Fibroblast of lung (primary cell): Measurements from ENCODE around the gene DNAI2. TPM values are rescaled to one million over a fixed set of nuclear protein-coding genes. Genes with fewer than 3 reads are reported as not detected.

ENCODE experiments used
- DNase-seq, 2 donors: peaks; one replicate each; pipeline versions ENCODE4 v3.0.0 to v3.0.0-alpha.2; 2010; ENCODE audit warnings: low read depth in 2 of 2
- H2AFZ ChIP-seq: 2 replicates; pipeline ENCODE4 v1.5.1; 2012; ENCODE audit warnings: low read length, control low read depth, inconsistent platforms
- H3K27ac ChIP-seq: 2 replicates; pipeline ENCODE4 v1.5.1; 2011; ENCODE audit warnings: low read length, control low read depth; ENCODE audit not compliant: insufficient read depth
- H3K27me3 ChIP-seq: 2 replicates; pipeline ENCODE4 v1.5.1; 2011; ENCODE audit warnings: mild to moderate bottlenecking, low read length; ENCODE audit not compliant: control insufficient read depth, insufficient read depth
- H3K36me3 ChIP-seq: 2 replicates; pipeline ENCODE4 v1.5.1; 2011; ENCODE audit warnings: low read length; ENCODE audit not compliant: control insufficient read depth, insufficient read depth
- H3K4me1 ChIP-seq: 2 replicates; pipeline ENCODE4 v1.5.1; 2011; ENCODE audit warnings: low read length; ENCODE audit not compliant: control insufficient read depth, insufficient read depth; ENCODE audit errors: extremely low read depth
- H3K4me2 ChIP-seq: 2 replicates; pipeline ENCODE4 v1.5.1; 2011; ENCODE audit warnings: low read length, control low read depth; ENCODE audit not compliant: insufficient read depth; ENCODE audit errors: extremely low read depth
- H3K4me3 ChIP-seq, 4 experiments: fragments of 200-600 bp in 1 of 4; sonication (generic) in 1 of 4; replicated peaks in 1 of 4; 2 replicates each; pipeline ENCODE4 v1.5.1; 2011 to 2016; ENCODE audit warnings: low read length in 4 of 4, low read depth in 3 of 4, mild to moderate bottlenecking in 3 of 4, control low read depth in 2 of 4, inconsistent platforms in 1 of 4, mixed read lengths in 1 of 4; ENCODE audit not compliant: insufficient read depth in 1 of 4; ENCODE audit errors: control extremely low read depth in 1 of 4
- H3K79me2 ChIP-seq: 2 replicates; pipeline ENCODE4 v1.5.1; 2012; ENCODE audit warnings: mild to moderate bottlenecking, low read length, inconsistent platforms; ENCODE audit not compliant: control insufficient read depth, insufficient read depth
- H3K9ac ChIP-seq: 2 replicates; pipeline ENCODE4 v1.5.1; 2011; ENCODE audit warnings: mild to moderate bottlenecking, low read length, control low read depth; ENCODE audit not compliant: insufficient read depth
- H3K9me3 ChIP-seq: 2 replicates; pipeline ENCODE4 v1.5.1; 2012; ENCODE audit warnings: low read depth, low read length; ENCODE audit not compliant: control insufficient read depth, insufficient read depth
- H4K20me1 ChIP-seq: 2 replicates; pipeline ENCODE4 v1.5.1; 2011; ENCODE audit warnings: low read length; ENCODE audit not compliant: control insufficient read depth, insufficient read depth; ENCODE audit errors: extremely low read depth
- CTCF ChIP-seq, 2 donors: IDR thresholded peaks in 1 of 2; conservative IDR thresholded peaks in 1 of 2; 1 replicate in 1 of 2; 2 replicates in 1 of 2; pipeline ENCODE4 v1.5.1; 2011 to 2012; ENCODE audit warnings: low read length in 2 of 2, control low read depth in 1 of 2, inconsistent platforms in 1 of 2, low read depth in 1 of 2, mild to moderate bottlenecking in 1 of 2
- EZH2 ChIP-seq: IDR thresholded peaks from 2 replicates; pipeline ENCODE4 v1.5.1; 2012; ENCODE audit warnings: low read length, control low read depth, mild to moderate bottlenecking; ENCODE audit errors: missing control alignments
- polyA plus RNA-seq, 2 donors: library from polyadenylated mRNA; depleted of rRNA in 1 of 2; stranded (reverse) in 1 of 2; unstranded in 1 of 2; fragments of >200 nt; gene quantifications; 2 replicates each; pipeline ENCODE4 v1.2.1, GENCODE V29; 2011 to 2012; ENCODE audit warnings: missing spikeins in 1 of 2
- total RNA-seq: library from RNA; depleted of rRNA; stranded (reverse); fragments of >200 nt; gene quantifications from 2 replicates; pipeline ENCODE4 v1.2.1, GENCODE V29; 2014

Gene DNAI2
- total and polyA plus RNA-seq, 2 donors (not counting 1 experiment from before 2014, with no cell fraction given), result not detected

- no peak for DNase-seq
Observed at GRCh38 chr17:74283371-74283673, 9.3 kb downstream of the DNAI2 start.

GRCh38 chr17:74287031-74287602 lies 13.1 kb downstream of the DNAI2 start:
- H3K4me3 ChIP-seq, result no peak overlapping the region
- H3K4me2 ChIP-seq, result no peak overlapping the region
- H2AFZ ChIP-seq, result no peak overlapping the region
- no peaks in the 10 kb centered on the region for H4K20me1 ChIP-seq
- TF ChIP-seq CTCF (conservative IDR thresholded peaks at IDR 0.05 in 1 of 2, IDR thresholded peaks at IDR 0.05 in 1 of 2; ENCODE audit: low read depth in 1 of 2, low read length in 2 of 2) (no peak), EZH2 (no peak)
- H3K9ac ChIP-seq, result no peak overlapping the region
- no peaks in the 10 kb centered on the region for H3K27me3 ChIP-seq
- no peaks in the 10 kb centered on the region for H3K9me3 ChIP-seq
- no peaks in the 10 kb centered on the region for H3K79me2 ChIP-seq
- no peaks in the 10 kb centered on the region for H3K4me1 ChIP-seq
- no peak for DNase-seq
- no peak overlapping the region for H3K27ac ChIP-seq
- no peaks in the 10 kb centered on the region for H3K36me3 ChIP-seq

More at GRCh38 chr17:74283371-74283673, 9.3 kb downstream of the DNAI2 start:
- no peaks in the 10 kb centered on the region for H3K9me3 ChIP-seq
- H3K9ac ChIP-seq, result no peak overlapping the region
- H3K36me3 ChIP-seq, result no peaks in the 10 kb centered on the region
- H3K79me2 ChIP-seq, result no peaks in the 10 kb centered on the region
- H3K27me3 ChIP-seq, result no peaks in the 10 kb centered on the region
- no peak overlapping the region for H3K27ac ChIP-seq
- H3K4me3 ChIP-seq, result no peak overlapping the region
- H3K4me1 ChIP-seq, result no peaks in the 10 kb centered on the region
- no peaks in the 10 kb centered on the region for H4K20me1 ChIP-seq
- no peak overlapping the region for H2AFZ ChIP-seq
- no peak overlapping the region for H3K4me2 ChIP-seq
- TF ChIP-seq EZH2 (no peak), CTCF (conservative IDR thresholded peaks at IDR 0.05 in 1 of 2, IDR thresholded peaks at IDR 0.05 in 1 of 2; ENCODE audit: low read depth in 1 of 2, low read length in 2 of 2) (no peak)

- no peak for DNase-seq
- H3K79me2 ChIP-seq, result no peaks in the 10 kb centered on the region
- no peak overlapping the region for H2AFZ ChIP-seq
- no peaks in the 10 kb centered on the region for H4K20me1 ChIP-seq
- H3K36me3 ChIP-seq, result no peaks in the 10 kb centered on the region
- TF ChIP-seq EZH2 (no peak), CTCF (conservative IDR thresholded peaks at IDR 0.05 in 1 of 2, IDR thresholded peaks at IDR 0.05 in 1 of 2; ENCODE audit: low read depth in 1 of 2, low read length in 2 of 2) (no peak)
- no peaks in the 10 kb centered on the region for H3K27me3 ChIP-seq
- no peak overlapping the region for H3K4me3 ChIP-seq
- no peak overlapping the region for H3K27ac ChIP-seq
- no peaks in the 10 kb centered on the region for H3K9me3 ChIP-seq
- H3K4me1 ChIP-seq, result no peaks in the 10 kb centered on the region
- no peak overlapping the region for H3K9ac ChIP-seq
- H3K4me2 ChIP-seq, result no peak overlapping the region
Observed at GRCh38 chr17:74288785-74289184, 14.8 kb downstream of the DNAI2 start.
